GM19238 (cell line): Measurements from ENCODE around the gene ARPC5L.

Experiments
- DNase-seq: peaks from one replicate; pipeline ENCODE4 v3.0.0; 2011; ENCODE audit warnings: low spot score; ENCODE audit not compliant: insufficient read length

ARPC5L gene

GRCh38 chr9:124863371-124863871 is 1.5 kb downstream of the ARPC5L start:
- DNase-seq = no peak

GRCh38 chr9:124868511-124869465 is 6.9 kb downstream of the ARPC5L start:
- DNase-seq = peak; percentile 92

- DNase-seq = no peak
Measured at GRCh38 chr9:124869466-124869985, 7.6 kb downstream of the ARPC5L start.

- peak; percentile 75 for DNase-seq
Measured at GRCh38 chr9:124869986-124870560, 8.1 kb downstream of the ARPC5L start.

GRCh38 chr9:124870723-124871122 is 8.8 kb downstream of the ARPC5L start:
- DNase-seq = no peak

GRCh38 chr9:124871156-124871561 is 9.2 kb downstream of the ARPC5L start:
- DNase-seq = no peak

GRCh38 chr9:124873664-124874063 is 11.7 kb downstream of the ARPC5L start:
- DNase-seq = no peak

- DNase-seq = no peak
Measured at GRCh38 chr9:124875501-124875900, 13.6 kb downstream of the ARPC5L start.

- DNase-seq = no peak
Measured at GRCh38 chr9:124877021-124877782, 15.3 kb downstream of the ARPC5L start.

- DNase-seq = no peak
Measured at GRCh38 chr9:124878021-124878420, 16.1 kb downstream of the ARPC5L start.

- DNase-seq = no peak
Measured at GRCh38 chr9:124878518-124878917, 16.6 kb downstream of the ARPC5L start.

GRCh38 chr9:124879226-124879625 is 17.3 kb downstream of the ARPC5L start:
- no peak for DNase-seq

GRCh38 chr9:124880501-124880900 is 18.6 kb downstream of the ARPC5L start:
- DNase-seq = no peak

- DNase-seq = no peak
Measured at GRCh38 chr9:124881138-124881743, 19.3 kb downstream of the ARPC5L start.

GRCh38 chr9:124882231-124882630 is 20.3 kb downstream of the ARPC5L start:
- no peak for DNase-seq

GRCh38 chr9:124884376-124884775 is 22.4 kb downstream of the ARPC5L start:
- no peak for DNase-seq

GRCh38 chr9:124885551-124885950 is 23.6 kb downstream of the ARPC5L start:
- no peak for DNase-seq

- DNase-seq = no peak
Measured at GRCh38 chr9:124886461-124886860, 24.5 kb downstream of the ARPC5L start.

- no peak for DNase-seq
Measured at GRCh38 chr9:124886866-124887492, 25.0 kb downstream of the ARPC5L start.

- no peak for DNase-seq
Measured at GRCh38 chr9:124887832-124888231, 25.9 kb downstream of the ARPC5L start.

- DNase-seq = no peak
Measured at GRCh38 chr9:124889006-124889405, 27.1 kb downstream of the ARPC5L start.
